ENCODE measurements around the gene POLH.
"Not testable (repeated sequence)": the region's sequence is repeated elsewhere in the genome, so short reads cannot be mapped to it uniquely, and the experiment has no call there.

DNA sequence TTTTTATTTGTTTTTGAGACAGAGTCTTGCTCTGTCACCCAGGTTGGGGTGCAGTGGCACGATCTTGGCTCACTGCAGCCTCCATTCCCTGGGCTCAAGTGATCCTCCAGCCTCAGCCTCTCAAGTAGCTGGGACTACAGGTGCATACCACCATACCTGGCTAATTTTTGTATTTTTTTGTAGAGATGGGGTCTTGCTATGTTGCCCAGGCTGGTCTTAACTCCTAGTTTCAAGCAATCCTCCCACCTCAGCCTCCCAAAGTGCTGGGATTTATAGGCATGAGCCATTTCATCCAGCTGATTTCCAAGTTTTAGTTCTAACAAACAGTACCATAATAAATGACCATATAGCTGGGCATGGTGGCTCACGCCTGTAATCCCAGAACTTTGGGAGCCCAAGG, 76.8 kb downstream of the POLH start:
- TF ChIP-seq CTCF, POLR2A (IDR thresholded peaks at IDR 0.05): not testable (repeated sequence)
